Measurements from ENCODE around the gene ITSN1. TPM values are rescaled to one million over a fixed set of nuclear protein-coding genes. Genes with fewer than 3 reads are reported as not detected.

ITSN1 gene
- total and polyA plus RNA-seq, 2 of the 13 experiments (the other 11 are each of a cell fraction or from before 2014, with no cell fraction given) = 26.1 to 33.8 TPM

DNA sequence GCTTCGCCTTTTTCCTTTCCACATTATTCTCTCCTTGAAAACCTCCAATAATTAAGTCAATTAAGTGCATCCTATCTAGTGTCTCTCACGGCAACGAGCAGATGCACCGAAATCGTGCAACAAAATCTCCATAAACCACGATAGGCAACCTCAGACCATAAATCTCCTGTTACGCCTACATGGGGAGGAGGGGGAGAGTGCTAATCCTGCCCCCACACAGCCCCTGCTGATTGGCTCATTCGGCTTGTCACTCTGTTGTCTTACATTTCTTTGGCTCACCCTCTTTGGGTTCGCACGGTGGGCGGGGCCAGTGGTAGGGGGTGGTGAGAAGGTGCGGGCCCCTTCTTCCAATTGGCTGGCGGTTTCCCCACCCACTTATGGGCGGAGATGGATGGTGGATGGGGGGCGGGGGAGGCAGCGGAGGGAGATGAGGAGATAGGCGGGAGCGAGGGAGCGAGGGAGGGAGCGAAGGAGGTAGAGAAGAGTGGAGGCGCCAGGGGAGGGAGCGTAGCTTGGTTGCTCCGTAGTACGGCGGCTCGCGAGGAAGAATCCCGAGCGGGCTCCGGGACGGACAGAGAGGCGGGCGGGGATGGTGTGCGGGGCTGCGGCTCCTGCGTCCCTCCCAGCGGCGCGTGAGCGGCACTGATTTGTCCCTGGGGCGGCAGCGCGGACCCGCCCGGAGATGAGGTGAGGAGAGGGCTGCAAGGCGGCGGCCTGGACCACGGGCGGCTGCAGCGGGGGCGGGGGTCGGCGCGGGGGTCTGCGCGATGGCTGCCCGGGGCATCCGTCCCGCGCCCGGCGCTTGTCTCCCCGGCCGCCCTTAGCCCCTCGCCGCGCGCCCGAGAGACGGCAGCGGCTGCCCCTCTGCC is at the start of gene ITSN1 (continued):
- TF ChIP-seq CENPT (CRISPR knock-in tag; IDR thresholded peaks at IDR 0.05; ENCODE audit: low read depth) (no peak), POLR2G (IDR thresholded peaks at IDR 0.05; ENCODE audit: low read depth, low read length) (peak; percentile 70), CHD2 (IDR thresholded peaks at IDR 0.05; ENCODE audit: low read depth, low read length) (no peak), SOX13 (IDR thresholded peaks at IDR 0.05) (0 out of 2 replicates have a peak, but pooled peaks have one; percentile 62), SOX13 (CRISPR knock-in tag; conservative IDR thresholded peaks at IDR 0.05 in 1 of 2, IDR thresholded peaks at IDR 0.05 in 1 of 2) (no peak), KLF16 (CRISPR knock-in tag; IDR thresholded peaks at IDR 0.05) (peak in 1 of 2 experiments; percentile 54; a peak in 2 of 4 replicates), HNRNPH1 (optimal IDR thresholded peaks at IDR 0.05; ENCODE audit: low read depth, low read length) (peak; percentile 55), HNRNPLL (IDR thresholded peaks at IDR 0.05; ENCODE audit: low read depth, low read length, poor library complexity, severe bottlenecking) (peak; percentile 61), JUNB (CRISPR knock-in tag; IDR thresholded peaks at IDR 0.05; ENCODE audit: borderline replicate concordance) (no peak), ZNF577 (CRISPR knock-in tag; IDR thresholded peaks at IDR 0.05; ENCODE audit: borderline replicate concordance, low read depth) (no peak), ETV5 (CRISPR knock-in tag; IDR thresholded peaks at IDR 0.05; ENCODE audit: borderline replicate concordance) (no peak), YEATS4 (CRISPR knock-in tag; IDR thresholded peaks at IDR 0.05; ENCODE audit: borderline replicate concordance) (peak; percentile 69), ZNF839 (CRISPR knock-in tag; IDR thresholded peaks at IDR 0.05; ENCODE audit: borderline replicate concordance) (no peak)
- TF ChIP-seq, protein P1, sequence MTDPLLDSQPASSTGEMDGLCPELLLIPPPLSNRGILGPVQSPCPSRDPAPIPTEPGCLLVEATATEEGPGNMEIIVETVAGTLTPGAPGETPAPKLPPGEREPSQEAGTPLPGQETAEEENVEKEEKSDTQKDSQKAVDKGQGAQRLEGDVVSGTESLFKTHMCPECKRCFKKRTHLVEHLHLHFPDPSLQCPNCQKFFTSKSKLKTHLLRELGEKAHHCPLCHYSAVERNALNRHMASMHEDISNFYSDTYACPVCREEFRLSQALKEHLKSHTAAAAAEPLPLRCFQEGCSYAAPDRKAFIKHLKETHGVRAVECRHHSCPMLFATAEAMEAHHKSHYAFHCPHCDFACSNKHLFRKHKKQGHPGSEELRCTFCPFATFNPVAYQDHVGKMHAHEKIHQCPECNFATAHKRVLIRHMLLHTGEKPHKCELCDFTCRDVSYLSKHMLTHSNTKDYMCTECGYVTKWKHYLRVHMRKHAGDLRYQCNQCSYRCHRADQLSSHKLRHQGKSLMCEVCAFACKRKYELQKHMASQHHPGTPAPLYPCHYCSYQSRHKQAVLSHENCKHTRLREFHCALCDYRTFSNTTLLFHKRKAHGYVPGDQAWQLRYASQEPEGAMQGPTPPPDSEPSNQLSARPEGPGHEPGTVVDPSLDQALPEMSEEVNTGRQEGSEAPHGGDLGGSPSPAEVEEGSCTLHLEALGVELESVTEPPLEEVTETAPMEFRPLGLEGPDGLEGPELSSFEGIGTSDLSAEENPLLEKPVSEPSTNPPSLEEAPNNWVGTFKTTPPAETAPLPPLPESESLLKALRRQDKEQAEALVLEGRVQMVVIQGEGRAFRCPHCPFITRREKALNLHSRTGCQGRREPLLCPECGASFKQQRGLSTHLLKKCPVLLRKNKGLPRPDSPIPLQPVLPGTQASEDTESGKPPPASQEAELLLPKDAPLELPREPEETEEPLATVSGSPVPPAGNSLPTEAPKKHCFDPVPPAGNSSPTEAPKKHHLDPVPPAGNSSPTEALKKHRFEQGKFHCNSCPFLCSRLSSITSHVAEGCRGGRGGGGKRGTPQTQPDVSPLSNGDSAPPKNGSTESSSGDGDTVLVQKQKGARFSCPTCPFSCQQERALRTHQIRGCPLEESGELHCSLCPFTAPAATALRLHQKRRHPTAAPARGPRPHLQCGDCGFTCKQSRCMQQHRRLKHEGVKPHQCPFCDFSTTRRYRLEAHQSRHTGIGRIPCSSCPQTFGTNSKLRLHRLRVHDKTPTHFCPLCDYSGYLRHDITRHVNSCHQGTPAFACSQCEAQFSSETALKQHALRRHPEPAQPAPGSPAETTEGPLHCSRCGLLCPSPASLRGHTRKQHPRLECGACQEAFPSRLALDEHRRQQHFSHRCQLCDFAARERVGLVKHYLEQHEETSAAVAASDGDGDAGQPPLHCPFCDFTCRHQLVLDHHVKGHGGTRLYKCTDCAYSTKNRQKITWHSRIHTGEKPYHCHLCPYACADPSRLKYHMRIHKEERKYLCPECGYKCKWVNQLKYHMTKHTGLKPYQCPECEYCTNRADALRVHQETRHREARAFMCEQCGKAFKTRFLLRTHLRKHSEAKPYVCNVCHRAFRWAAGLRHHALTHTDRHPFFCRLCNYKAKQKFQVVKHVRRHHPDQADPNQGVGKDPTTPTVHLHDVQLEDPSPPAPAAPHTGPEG (CRISPR knock-in tag; IDR thresholded peaks at IDR 0.05) = no peak
- TF ChIP-seq, protein P2, sequence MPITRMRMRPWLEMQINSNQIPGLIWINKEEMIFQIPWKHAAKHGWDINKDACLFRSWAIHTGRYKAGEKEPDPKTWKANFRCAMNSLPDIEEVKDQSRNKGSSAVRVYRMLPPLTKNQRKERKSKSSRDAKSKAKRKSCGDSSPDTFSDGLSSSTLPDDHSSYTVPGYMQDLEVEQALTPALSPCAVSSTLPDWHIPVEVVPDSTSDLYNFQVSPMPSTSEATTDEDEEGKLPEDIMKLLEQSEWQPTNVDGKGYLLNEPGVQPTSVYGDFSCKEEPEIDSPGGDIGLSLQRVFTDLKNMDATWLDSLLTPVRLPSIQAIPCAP (CRISPR knock-in tag; IDR thresholded peaks at IDR 0.05; ENCODE audit: low read depth) = no peak
- TF ChIP-seq, protein P3, sequence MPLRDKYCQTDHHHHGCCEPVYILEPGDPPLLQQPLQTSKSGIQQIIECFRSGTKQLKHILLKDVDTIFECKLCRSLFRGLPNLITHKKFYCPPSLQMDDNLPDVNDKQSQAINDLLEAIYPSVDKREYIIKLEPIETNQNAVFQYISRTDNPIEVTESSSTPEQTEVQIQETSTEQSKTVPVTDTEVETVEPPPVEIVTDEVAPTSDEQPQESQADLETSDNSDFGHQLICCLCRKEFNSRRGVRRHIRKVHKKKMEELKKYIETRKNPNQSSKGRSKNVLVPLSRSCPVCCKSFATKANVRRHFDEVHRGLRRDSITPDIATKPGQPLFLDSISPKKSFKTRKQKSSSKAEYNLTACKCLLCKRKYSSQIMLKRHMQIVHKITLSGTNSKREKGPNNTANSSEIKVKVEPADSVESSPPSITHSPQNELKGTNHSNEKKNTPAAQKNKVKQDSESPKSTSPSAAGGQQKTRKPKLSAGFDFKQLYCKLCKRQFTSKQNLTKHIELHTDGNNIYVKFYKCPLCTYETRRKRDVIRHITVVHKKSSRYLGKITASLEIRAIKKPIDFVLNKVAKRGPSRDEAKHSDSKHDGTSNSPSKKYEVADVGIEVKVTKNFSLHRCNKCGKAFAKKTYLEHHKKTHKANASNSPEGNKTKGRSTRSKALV (CRISPR knock-in tag; IDR thresholded peaks at IDR 0.05) = no peak
- TF ChIP-seq, protein P4, sequence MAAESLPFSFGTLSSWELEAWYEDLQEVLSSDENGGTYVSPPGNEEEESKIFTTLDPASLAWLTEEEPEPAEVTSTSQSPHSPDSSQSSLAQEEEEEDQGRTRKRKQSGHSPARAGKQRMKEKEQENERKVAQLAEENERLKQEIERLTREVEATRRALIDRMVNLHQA (CRISPR knock-in tag; IDR thresholded peaks at IDR 0.05) = no peak
